Hepatocyte (in vitro differentiated cells): ENCODE results near the gene AGA.

Experiments
- EZH2 ChIP-seq: fragments of 200-600 bp; sonication (generic); IDR thresholded peaks from 2 replicates; pipeline ENCODE4 v1.6.1; 2016; ENCODE audit warnings: antibody characterized with exemption, mild to moderate bottlenecking, borderline replicate concordance
- TF ChIP-seq, protein P1 (sequence below): fragments of 200-600 bp; sonication (generic); IDR thresholded peaks from 2 replicates; pipeline ENCODE4 v1.5.1; 2016; ENCODE audit warnings: antibody characterized with exemption, mild to moderate bottlenecking; ENCODE audit not compliant: poor library complexity

DNA sequence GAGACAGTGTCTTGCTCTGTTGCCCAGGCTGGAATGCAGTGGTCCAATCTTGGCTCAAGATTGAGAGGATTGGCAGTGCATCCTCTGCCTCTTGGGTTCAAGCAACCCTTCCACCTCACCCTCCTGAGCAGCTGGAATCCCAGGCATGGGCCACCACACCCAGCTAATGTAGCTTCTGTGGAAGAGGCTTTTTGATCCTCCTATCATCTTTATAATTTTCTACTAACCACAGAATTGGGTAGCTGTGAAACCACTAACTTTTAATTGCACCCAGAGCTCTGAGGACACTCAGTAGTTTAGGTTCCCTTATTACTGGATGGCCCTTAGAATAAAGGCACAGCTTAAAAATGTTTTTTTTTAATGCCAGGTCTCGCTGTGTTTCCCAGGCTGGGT is 8.9 kb upstream of the AGA start:
- no peak for TF ChIP-seq EZH2
- TF ChIP-seq, protein P1, sequence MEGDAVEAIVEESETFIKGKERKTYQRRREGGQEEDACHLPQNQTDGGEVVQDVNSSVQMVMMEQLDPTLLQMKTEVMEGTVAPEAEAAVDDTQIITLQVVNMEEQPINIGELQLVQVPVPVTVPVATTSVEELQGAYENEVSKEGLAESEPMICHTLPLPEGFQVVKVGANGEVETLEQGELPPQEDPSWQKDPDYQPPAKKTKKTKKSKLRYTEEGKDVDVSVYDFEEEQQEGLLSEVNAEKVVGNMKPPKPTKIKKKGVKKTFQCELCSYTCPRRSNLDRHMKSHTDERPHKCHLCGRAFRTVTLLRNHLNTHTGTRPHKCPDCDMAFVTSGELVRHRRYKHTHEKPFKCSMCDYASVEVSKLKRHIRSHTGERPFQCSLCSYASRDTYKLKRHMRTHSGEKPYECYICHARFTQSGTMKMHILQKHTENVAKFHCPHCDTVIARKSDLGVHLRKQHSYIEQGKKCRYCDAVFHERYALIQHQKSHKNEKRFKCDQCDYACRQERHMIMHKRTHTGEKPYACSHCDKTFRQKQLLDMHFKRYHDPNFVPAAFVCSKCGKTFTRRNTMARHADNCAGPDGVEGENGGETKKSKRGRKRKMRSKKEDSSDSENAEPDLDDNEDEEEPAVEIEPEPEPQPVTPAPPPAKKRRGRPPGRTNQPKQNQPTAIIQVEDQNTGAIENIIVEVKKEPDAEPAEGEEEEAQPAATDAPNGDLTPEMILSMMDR = no peak
